ENCODE measurements around the gene ORM2. TPM values are rescaled to one million over a fixed set of nuclear protein-coding genes. Genes with fewer than 3 reads are reported as not detected.

The ORM2 gene
- total RNA-seq, 2 donors from 2014 or later = not detected

- DNase-seq (no peak), ATAC-seq (no peak)
- Mint-ChIP-seq H3K36me3 (ENCODE audit: low read depth) (peaks cover 4% of the 10 kb centered on the region), H3K27ac (no peak overlapping the region), H3K27me3 (peaks cover 12% of the 10 kb centered on the region), H3K4me3 (no peak overlapping the region), H3K4me1 (peaks cover 4% of the 10 kb centered on the region)
- no peaks in the 10 kb centered on the region for H3K9me3 ChIP-seq (ENCODE audit: control insufficient read depth, low read length, poor library complexity, severe bottlenecking)
These were observed 27.7 kb upstream of the ORM2 start for GRCh38 chr9:114301798-114302565.

GRCh38 chr9:114302727-114303126, 26.9 kb upstream of the ORM2 start:
- ATAC-seq = no peak
- DNase-seq = no peak
- Mint-ChIP-seq H3K4me1 (peaks cover 4% of the 10 kb centered on the region), H3K36me3 (ENCODE audit: low read depth) (peaks cover 4% of the 10 kb centered on the region), H3K27me3 (peaks cover 12% of the 10 kb centered on the region), H3K4me3 (no peak overlapping the region), H3K27ac (no peak overlapping the region)
- H3K9me3 ChIP-seq (ENCODE audit: control insufficient read depth, low read length, poor library complexity, severe bottlenecking) = no peaks in the 10 kb centered on the region

- peaks cover 4% of the 10 kb centered on the region for H3K36me3 Mint-ChIP-seq (ENCODE audit: low read depth)
- no peaks in the 10 kb centered on the region for H3K9me3 ChIP-seq (ENCODE audit: control insufficient read depth, low read length, poor library complexity, severe bottlenecking)
- DNase-seq (no peak), ATAC-seq (no peak)
- no peak overlapping the region for H3K27ac Mint-ChIP-seq
- H3K4me3 Mint-ChIP-seq = no peak overlapping the region
- H3K27me3 Mint-ChIP-seq = peaks cover 12% of the 10 kb centered on the region
- peaks cover 4% of the 10 kb centered on the region for H3K4me1 Mint-ChIP-seq
These were observed 26.1 kb upstream of the ORM2 start for GRCh38 chr9:114303571-114303970.

- Mint-ChIP-seq H3K36me3 (ENCODE audit: low read depth) (peaks cover 4% of the 10 kb centered on the region), H3K27ac (no peak overlapping the region), H3K27me3 (peaks cover 12% of the 10 kb centered on the region), H3K4me3 (no peak overlapping the region), H3K4me1 (peaks cover 4% of the 10 kb centered on the region)
- no peaks in the 10 kb centered on the region for H3K9me3 ChIP-seq (ENCODE audit: control insufficient read depth, low read length, poor library complexity, severe bottlenecking)
- ATAC-seq = no peak
- DNase-seq = no peak
These were observed 25.7 kb upstream of the ORM2 start for GRCh38 chr9:114303977-114304376.

- Mint-ChIP-seq H3K27ac (no peak overlapping the region), H3K4me3 (no peak overlapping the region), H3K27me3 (peaks cover 12% of the 10 kb centered on the region), H3K36me3 (ENCODE audit: low read depth) (peaks cover 4% of the 10 kb centered on the region), H3K4me1 (peaks cover 4% of the 10 kb centered on the region)
- no peaks in the 10 kb centered on the region for H3K9me3 ChIP-seq (ENCODE audit: control insufficient read depth, low read length, poor library complexity, severe bottlenecking)
- no peak for ATAC-seq
- DNase-seq = no peak
These were observed 25.1 kb upstream of the ORM2 start for GRCh38 chr9:114304416-114305188.

- Mint-ChIP-seq H3K4me3 (no peak overlapping the region), H3K4me1 (peaks cover 4% of the 10 kb centered on the region), H3K27ac (no peak overlapping the region)
These were observed 21.8 kb upstream of the ORM2 start for GRCh38 chr9:114307899-114308267.

GRCh38 chr9:114308361-114308950, 21.2 kb upstream of the ORM2 start:
- peaks cover 12% of the 10 kb centered on the region for H3K27me3 Mint-ChIP-seq
- no peaks in the 10 kb centered on the region for H3K36me3 Mint-ChIP-seq (ENCODE audit: low read depth)
- H3K27ac Mint-ChIP-seq = no peak overlapping the region
- no peak for DNase-seq
- H3K4me3 Mint-ChIP-seq = no peak overlapping the region
- no peak for ATAC-seq
- H3K9me3 ChIP-seq (ENCODE audit: control insufficient read depth, low read length, poor library complexity, severe bottlenecking) = no peaks in the 10 kb centered on the region
- H3K4me1 Mint-ChIP-seq = peaks cover 4% of the 10 kb centered on the region

More at GRCh38 chr9:114307899-114308267, 21.8 kb upstream of the ORM2 start:
- no peak for DNase-seq
- ATAC-seq = no peak
- Mint-ChIP-seq H3K27me3 (peaks cover 12% of the 10 kb centered on the region), H3K36me3 (ENCODE audit: low read depth) (no peaks in the 10 kb centered on the region)
- H3K9me3 ChIP-seq (ENCODE audit: control insufficient read depth, low read length, poor library complexity, severe bottlenecking) = no peaks in the 10 kb centered on the region

- H3K36me3 Mint-ChIP-seq (ENCODE audit: low read depth) = no peaks in the 10 kb centered on the region
- DNase-seq (no peak), ATAC-seq (no peak)
- no peak overlapping the region for H3K27ac Mint-ChIP-seq
- no peak overlapping the region for H3K4me3 Mint-ChIP-seq
- H3K27me3 Mint-ChIP-seq = peaks cover 12% of the 10 kb centered on the region
- peaks cover 4% of the 10 kb centered on the region for H3K4me1 Mint-ChIP-seq
- no peaks in the 10 kb centered on the region for H3K9me3 ChIP-seq (ENCODE audit: control insufficient read depth, low read length, poor library complexity, severe bottlenecking)
These were observed 20.6 kb upstream of the ORM2 start for GRCh38 chr9:114309096-114309495.

GRCh38 chr9:114310471-114311450, 18.9 kb upstream of the ORM2 start:
- no peaks in the 10 kb centered on the region for H3K9me3 ChIP-seq (ENCODE audit: control insufficient read depth, low read length, poor library complexity, severe bottlenecking)
- H3K36me3 Mint-ChIP-seq (ENCODE audit: low read depth) = peaks cover 2% of the 10 kb centered on the region
- no peak overlapping the region for H3K27ac Mint-ChIP-seq
- peaks cover under 1% of the 10 kb centered on the region for H3K4me1 Mint-ChIP-seq
- H3K27me3 Mint-ChIP-seq = peaks cover 7% of the 10 kb centered on the region
- no peak for ATAC-seq
- H3K4me3 Mint-ChIP-seq = no peak overlapping the region
- no peak for DNase-seq

- Mint-ChIP-seq H3K4me1 (no peaks in the 10 kb centered on the region), H3K27ac (no peak overlapping the region), H3K36me3 (ENCODE audit: low read depth) (peaks cover 2% of the 10 kb centered on the region), H3K27me3 (no peaks in the 10 kb centered on the region), H3K4me3 (no peak overlapping the region)
- no peaks in the 10 kb centered on the region for H3K9me3 ChIP-seq (ENCODE audit: control insufficient read depth, low read length, poor library complexity, severe bottlenecking)
- no peak for DNase-seq
- no peak for ATAC-seq
These were observed 17.8 kb upstream of the ORM2 start for GRCh38 chr9:114311571-114312512.

- no peak for ATAC-seq
- no peaks in the 10 kb centered on the region for H3K4me1 Mint-ChIP-seq
- no peak overlapping the region for H3K4me3 Mint-ChIP-seq
- H3K27ac Mint-ChIP-seq = no peak overlapping the region
- DNase-seq = no peak
- no peaks in the 10 kb centered on the region for H3K27me3 Mint-ChIP-seq
- no peaks in the 10 kb centered on the region for H3K9me3 ChIP-seq (ENCODE audit: control insufficient read depth, low read length, poor library complexity, severe bottlenecking)
- peaks cover 2% of the 10 kb centered on the region for H3K36me3 Mint-ChIP-seq (ENCODE audit: low read depth)
These were observed 17.2 kb upstream of the ORM2 start for GRCh38 chr9:114312513-114312875.

- H3K27me3 Mint-ChIP-seq = no peaks in the 10 kb centered on the region
- no peaks in the 10 kb centered on the region for H3K9me3 ChIP-seq (ENCODE audit: control insufficient read depth, low read length, poor library complexity, severe bottlenecking)
- ATAC-seq (no peak), DNase-seq (no peak)
- H3K27ac Mint-ChIP-seq = no peak overlapping the region
- H3K36me3 Mint-ChIP-seq (ENCODE audit: low read depth) = peaks cover 2% of the 10 kb centered on the region
- H3K4me3 Mint-ChIP-seq = no peak overlapping the region
- H3K4me1 Mint-ChIP-seq = no peaks in the 10 kb centered on the region
These were observed 16.5 kb upstream of the ORM2 start for GRCh38 chr9:114313186-114313585.

Data from T-helper 17 cell (primary cell).